Measurements from ENCODE around the gene CLASP1. TPM values are rescaled to one million over a fixed set of nuclear protein-coding genes. Genes with fewer than 3 reads are reported as not detected.

CLASP1 gene
- total RNA-seq, 2 experiments from 2014 or later = 60.3 to 61.4 TPM

- ChIA-PET POLR2A (no interaction called here), CTCF (no interaction called here)
- ATAC-seq (no peak), DNase-seq (no peak)
- Mint-ChIP-seq H3K4me1 (ENCODE audit: low read depth) (no peaks in the 10 kb centered on the region), H3K27me3 (no peaks in the 10 kb centered on the region), H3K4me3 (no peak overlapping the region), H3K27ac (no peak overlapping the region), H3K9me3 (no peaks in the 10 kb centered on the region), H3K36me3 (ENCODE audit: low read depth) (no peaks in the 10 kb centered on the region)
- intact Hi-C loops (cut with micrococcal nuclease) = no loop called here
- no peak for TF ChIP-seq CTCF (IDR thresholded peaks at IDR 0.05)
Measured at GRCh38 chr2:121330921-121331320, 318.3 kb downstream of the CLASP1 start.

GRCh38 chr2:121329786-121330185, 319.5 kb downstream of the CLASP1 start:
- Mint-ChIP-seq H3K27ac (no peak overlapping the region), H3K4me3 (no peak overlapping the region), H3K9me3 (no peaks in the 10 kb centered on the region), H3K4me1 (ENCODE audit: low read depth) (no peaks in the 10 kb centered on the region), H3K27me3 (peaks cover 5% of the 10 kb centered on the region), H3K36me3 (ENCODE audit: low read depth) (no peaks in the 10 kb centered on the region)
- CTCF ChIA-PET = no interaction called here
- DNase-seq (no peak), ATAC-seq (no peak)
- POLR2A ChIA-PET = interaction anchor here (0.5 kb wide), 1 partner anchor 321 kb away, joined by 3 read pairs; no protein-coding TSS in a partner anchor
- no peak for TF ChIP-seq CTCF (IDR thresholded peaks at IDR 0.05)
- intact Hi-C loops (cut with micrococcal nuclease) = no loop called here

GRCh38 chr2:121326628-121327027, 322.6 kb downstream of the CLASP1 start:
- no peak overlapping the region for H3K4me3 Mint-ChIP-seq
- TF ChIP-seq CTCF (IDR thresholded peaks at IDR 0.05) = no peak

GRCh38 chr2:121324601-121325000, 324.7 kb downstream of the CLASP1 start:
- no peaks in the 10 kb centered on the region for H3K36me3 Mint-ChIP-seq (ENCODE audit: low read depth)
- ChIA-PET POLR2A (no interaction called here), CTCF (interaction anchor here (1.6 kb wide), 1 partner anchor 196 kb away, joined by 5 read pairs; no protein-coding TSS in a partner anchor)
- no peak overlapping the region for H3K27ac Mint-ChIP-seq
- no peak for ATAC-seq
- no peaks in the 10 kb centered on the region for H3K4me1 Mint-ChIP-seq (ENCODE audit: low read depth)
- DNase-seq = no peak
- H3K9me3 Mint-ChIP-seq = no peaks in the 10 kb centered on the region
- TF ChIP-seq CTCF (IDR thresholded peaks at IDR 0.05) = no peak
- intact Hi-C loops (cut with micrococcal nuclease) = loop anchor here (5.0 kb wide), 1 partner anchor 237 kb away; no protein-coding TSS in a partner anchor
- peaks cover 8% of the 10 kb centered on the region for H3K27me3 Mint-ChIP-seq
- no peak overlapping the region for H3K4me3 Mint-ChIP-seq

More at GRCh38 chr2:121326628-121327027, 322.6 kb downstream of the CLASP1 start:
- POLR2A ChIA-PET = interaction anchor here (0.7 kb wide), 1 partner anchor 1528 kb away, joined by 4 read pairs; no protein-coding TSS in a partner anchor
- no peak overlapping the region for H3K27ac Mint-ChIP-seq
- no peak for ATAC-seq
- CTCF ChIA-PET = no interaction called here
- no peaks in the 10 kb centered on the region for H3K36me3 Mint-ChIP-seq (ENCODE audit: low read depth)
- H3K9me3 Mint-ChIP-seq = no peaks in the 10 kb centered on the region
- H3K4me1 Mint-ChIP-seq (ENCODE audit: low read depth) = no peaks in the 10 kb centered on the region
- DNase-seq = no peak
- peaks cover 6% of the 10 kb centered on the region for H3K27me3 Mint-ChIP-seq
- intact Hi-C loops (cut with micrococcal nuclease) = no loop called here

- DNase-seq = no peak
- Mint-ChIP-seq H3K4me1 (ENCODE audit: low read depth) (no peaks in the 10 kb centered on the region), H3K27ac (no peak overlapping the region), H3K27me3 (peaks cover 8% of the 10 kb centered on the region), H3K9me3 (no peaks in the 10 kb centered on the region), H3K4me3 (no peak overlapping the region), H3K36me3 (ENCODE audit: low read depth) (no peaks in the 10 kb centered on the region)
- no peak for ATAC-seq
- ChIA-PET CTCF (interaction anchor here (0.8 kb wide), 1 partner anchor 193 kb away, joined by 3 read pairs; no protein-coding TSS in a partner anchor), POLR2A (no interaction called here)
- no peak for TF ChIP-seq CTCF (IDR thresholded peaks at IDR 0.05)
- intact Hi-C loops (cut with micrococcal nuclease) = loop anchor here (5.0 kb wide), 1 partner anchor 234 kb away; no protein-coding TSS in a partner anchor
Measured at GRCh38 chr2:121321476-121321875, 327.8 kb downstream of the CLASP1 start.
